Loucy (cell line): ENCODE measurements around the gene TRIML2.

Experiments used
- H2AFZ ChIP-seq: fragments of 200-600 bp; sonication (generic); 2 replicates; pipeline ENCODE4 v1.6.0; 2016; ENCODE audit warnings: antibody characterized with exemption, mild to moderate bottlenecking, low read length, moderate library complexity
- H3F3A ChIP-seq: fragments of 200-600 bp; 2 replicates; pipeline ENCODE4 v1.6.0; 2016; ENCODE audit warnings: antibody characterized with exemption, low read depth, mild to moderate bottlenecking
- H3K27me3 ChIP-seq: fragments of 200-600 bp; sonication (generic); 2 replicates; pipeline ENCODE4 v1.6.1; 2014; ENCODE audit warnings: low read length, mild to moderate bottlenecking; ENCODE audit not compliant: insufficient read depth, poor library complexity, severe bottlenecking
- H3K36me3 ChIP-seq: fragments of 200-600 bp; sonication (generic); 2 replicates; pipeline ENCODE4 v1.6.1; 2016; ENCODE audit warnings: low read length; ENCODE audit not compliant: insufficient read depth
- H3K4me1 ChIP-seq: fragments of 200-600 bp; sonication (generic); 2 replicates; pipeline ENCODE4 v1.5.1; 2014; ENCODE audit warnings: low read length, mild to moderate bottlenecking; ENCODE audit not compliant: insufficient read depth, poor library complexity, severe bottlenecking
- H3K4me2 ChIP-seq: fragments of 200-600 bp; sonication (generic); 2 replicates; pipeline ENCODE4 v1.6.0; 2014; ENCODE audit warnings: antibody characterized with exemption, low read length, low read depth, mild to moderate bottlenecking; ENCODE audit not compliant: poor library complexity, severe bottlenecking
- H3K4me3 ChIP-seq: fragments of 200-600 bp; sonication (generic); 2 replicates; pipeline ENCODE4 v1.5.1; 2014; ENCODE audit warnings: low read length, mild to moderate bottlenecking, mixed read lengths; ENCODE audit not compliant: poor library complexity, severe bottlenecking
- H3K79me2 ChIP-seq: fragments of 200-600 bp; sonication (generic); 2 replicates; pipeline ENCODE4 v1.6.1; 2014; ENCODE audit warnings: low read length; ENCODE audit not compliant: insufficient read depth
- H3K9ac ChIP-seq: fragments of 200-600 bp; sonication (generic); 2 replicates; pipeline ENCODE4 v1.6.0; 2014; ENCODE audit warnings: mild to moderate bottlenecking, low read depth, low read length, moderate library complexity; ENCODE audit not compliant: poor library complexity, severe bottlenecking
- H3K9me2 ChIP-seq: fragments of 200-600 bp; sonication (generic); replicated peaks from 2 replicates; pipeline ENCODE4 v1.6.1; 2016; ENCODE audit warnings: low read depth, low read length, mixed read lengths
- H3K9me3 ChIP-seq: fragments of 200-600 bp; sonication (generic); 2 replicates; pipeline ENCODE4 v1.6.1; 2014; ENCODE audit warnings: mild to moderate bottlenecking, antibody characterized with exemption, low read length, low read depth; ENCODE audit not compliant: insufficient read depth
- H4K20me1 ChIP-seq: fragments of 200-600 bp; sonication (generic); 2 replicates; pipeline ENCODE4 v1.6.0; 2014; ENCODE audit warnings: antibody characterized with exemption, low read length, mild to moderate bottlenecking; ENCODE audit not compliant: insufficient read depth, poor library complexity, severe bottlenecking
- EZH2phosphoT487 ChIP-seq: fragments of 200-600 bp; IDR thresholded peaks from 2 replicates; pipeline ENCODE4 v1.6.1; 2018; ENCODE audit warnings: antibody characterized with exemption, mild to moderate bottlenecking, moderate library complexity, borderline replicate concordance
- TF ChIP-seq, protein P1 (sequence below): fragments of 200-600 bp; sonication (generic); conservative IDR thresholded peaks from 2 replicates; pipeline ENCODE4 v1.5.1; 2014; ENCODE audit warnings: mild to moderate bottlenecking, antibody characterized with exemption, low read length

Gene TRIML2

DNA sequence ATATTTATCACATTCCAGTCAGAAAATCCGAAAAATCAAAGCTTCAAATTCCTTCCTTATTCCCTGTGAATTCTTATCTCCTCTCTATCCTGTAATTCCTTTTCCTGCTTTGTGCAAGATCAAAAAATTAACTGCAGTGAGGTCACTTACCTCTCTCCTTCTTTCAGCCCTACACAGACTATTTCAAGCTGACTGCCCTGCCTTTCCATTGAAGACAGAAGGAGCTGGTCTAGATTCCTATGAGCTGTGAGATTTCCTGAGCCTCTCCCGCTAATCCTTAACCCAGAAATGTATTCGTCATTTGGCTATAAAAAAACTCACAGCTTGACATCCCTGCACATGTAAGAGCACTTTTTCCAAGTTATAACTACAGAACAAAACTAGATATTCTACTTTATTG is 26.6 kb downstream of the TRIML2 start:
- Histone ChIP-seq H3F3A (no peaks in the 10 kb centered on the region), H3K9me3 (peaks cover 2% of the 10 kb centered on the region; the same call in 1 of the 2 replicates), H3K36me3 (no peaks in the 10 kb centered on the region), H3K4me2 (no peak overlapping the region), H3K4me3 (no peak overlapping the region), H3K4me1 (no peaks in the 10 kb centered on the region), H3K9ac (no peak overlapping the region), H3K9me2 (no peaks in the 10 kb centered on the region), H3K79me2 (no peaks in the 10 kb centered on the region), H4K20me1 (no peaks in the 10 kb centered on the region), H2AFZ (no peak overlapping the region), H3K27me3 (no peaks in the 10 kb centered on the region)
- TF ChIP-seq, protein P1, sequence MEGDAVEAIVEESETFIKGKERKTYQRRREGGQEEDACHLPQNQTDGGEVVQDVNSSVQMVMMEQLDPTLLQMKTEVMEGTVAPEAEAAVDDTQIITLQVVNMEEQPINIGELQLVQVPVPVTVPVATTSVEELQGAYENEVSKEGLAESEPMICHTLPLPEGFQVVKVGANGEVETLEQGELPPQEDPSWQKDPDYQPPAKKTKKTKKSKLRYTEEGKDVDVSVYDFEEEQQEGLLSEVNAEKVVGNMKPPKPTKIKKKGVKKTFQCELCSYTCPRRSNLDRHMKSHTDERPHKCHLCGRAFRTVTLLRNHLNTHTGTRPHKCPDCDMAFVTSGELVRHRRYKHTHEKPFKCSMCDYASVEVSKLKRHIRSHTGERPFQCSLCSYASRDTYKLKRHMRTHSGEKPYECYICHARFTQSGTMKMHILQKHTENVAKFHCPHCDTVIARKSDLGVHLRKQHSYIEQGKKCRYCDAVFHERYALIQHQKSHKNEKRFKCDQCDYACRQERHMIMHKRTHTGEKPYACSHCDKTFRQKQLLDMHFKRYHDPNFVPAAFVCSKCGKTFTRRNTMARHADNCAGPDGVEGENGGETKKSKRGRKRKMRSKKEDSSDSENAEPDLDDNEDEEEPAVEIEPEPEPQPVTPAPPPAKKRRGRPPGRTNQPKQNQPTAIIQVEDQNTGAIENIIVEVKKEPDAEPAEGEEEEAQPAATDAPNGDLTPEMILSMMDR: no peak
- no peak for TF ChIP-seq EZH2phosphoT487

DNA sequence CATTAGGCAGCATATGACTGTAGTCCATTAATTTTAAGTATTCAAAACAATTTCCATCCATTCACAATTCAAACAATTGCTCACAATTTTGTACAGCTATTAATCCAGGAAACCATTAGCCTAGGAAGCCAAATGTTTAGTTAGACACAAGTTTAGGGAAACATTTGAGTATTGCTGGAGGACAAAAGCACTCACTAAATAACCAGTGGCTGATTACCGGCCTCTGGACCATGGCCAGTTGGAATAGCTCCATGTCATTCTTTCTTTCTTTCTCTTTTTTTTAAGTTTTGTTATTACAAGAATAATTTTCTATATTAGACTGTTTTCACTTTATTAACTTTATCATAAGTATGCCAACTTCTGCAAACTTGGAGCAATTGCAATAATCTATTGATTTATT is 31.3 kb downstream of the TRIML2 start:
- no peak overlapping the region for H3K9ac ChIP-seq
- H2AFZ ChIP-seq: no peak overlapping the region
- no peak overlapping the region for H3K4me2 ChIP-seq
- H3K79me2 ChIP-seq: no peaks in the 10 kb centered on the region
- no peaks in the 10 kb centered on the region for H3K4me1 ChIP-seq
- no peaks in the 10 kb centered on the region for H4K20me1 ChIP-seq
- H3K27me3 ChIP-seq: no peaks in the 10 kb centered on the region
- no peaks in the 10 kb centered on the region for H3K9me2 ChIP-seq
- H3K9me3 ChIP-seq: peaks cover 4% of the 10 kb centered on the region; the same call in 1 of the 2 replicates
- H3K36me3 ChIP-seq: no peaks in the 10 kb centered on the region
- H3F3A ChIP-seq: no peaks in the 10 kb centered on the region
- no peak overlapping the region for H3K4me3 ChIP-seq
- TF ChIP-seq, protein P1: no peak
- TF ChIP-seq EZH2phosphoT487: no peak

DNA sequence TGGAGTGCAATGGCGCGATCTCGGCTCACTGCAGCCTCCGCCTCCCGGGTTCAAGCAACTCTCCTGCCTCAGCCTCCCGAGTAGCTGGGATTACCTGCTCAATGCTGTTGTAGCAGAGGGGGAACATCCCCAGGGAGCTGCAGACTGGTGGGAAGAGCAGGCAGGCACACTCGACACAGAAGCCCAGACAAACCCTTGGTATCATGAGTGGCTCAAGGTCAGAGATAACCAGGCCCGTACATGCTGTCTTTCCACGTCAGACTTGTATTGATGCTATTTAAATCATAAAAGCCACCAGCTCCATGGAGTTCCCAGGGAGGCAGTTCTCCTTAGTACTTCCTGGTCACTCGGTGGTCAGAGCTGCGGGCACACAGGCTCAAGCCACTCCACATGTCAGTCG is 33.2 kb downstream of the TRIML2 start:
- Histone ChIP-seq H3K9me2 (no peaks in the 10 kb centered on the region), H2AFZ (no peak overlapping the region), H3K79me2 (no peaks in the 10 kb centered on the region), H3K9me3 (peaks cover 4% of the 10 kb centered on the region; the same call in 1 of the 2 replicates), H3K4me3 (no peak overlapping the region), H3K4me1 (no peaks in the 10 kb centered on the region), H4K20me1 (no peaks in the 10 kb centered on the region), H3K4me2 (no peak overlapping the region), H3K27me3 (no peaks in the 10 kb centered on the region), H3K9ac (no peak overlapping the region), H3F3A (no peaks in the 10 kb centered on the region), H3K36me3 (no peaks in the 10 kb centered on the region)
- no peak for TF ChIP-seq EZH2phosphoT487
- TF ChIP-seq, protein P1: no peak
